SK-N-SH treated with all-trans-retinoic acid at 6 μM for 48 hours (cell line): ENCODE results near the gene LHFPL6.

Experiments
- ATAC-seq: fragments of 200-7000 bp; cut with Tn5 transposase; 3 replicates; pipeline ENCODE4 v1.9.1; 2020; ENCODE audit warnings: mild to moderate bottlenecking, moderate library complexity
- ARNTL ChIP-seq: fragments of 450-650 bp; formaldehyde crosslinking; IDR thresholded peaks from 2 replicates; pipeline ENCODE4 v1.5.0; 2020; ENCODE audit warnings: low read depth, mild to moderate bottlenecking, moderate library complexity, borderline replicate concordance
- BACH2 ChIP-seq: fragments of 250-450 bp; sonication (Bioruptor Pico); IDR thresholded peaks from 2 replicates; pipeline ENCODE4 v1.9.0; 2021; ENCODE audit warnings: mild to moderate bottlenecking, borderline replicate concordance
- CREB5 ChIP-seq: fragments of 250-450 bp; sonication (Bioruptor Pico); IDR thresholded peaks from 2 replicates; pipeline ENCODE4 v1.5.1; 2020; ENCODE audit warnings: low read depth, mild to moderate bottlenecking, moderate library complexity
- CSDC2 ChIP-seq: fragments of 250-450 bp; sonication (Bioruptor Pico); IDR thresholded peaks from 2 replicates; pipeline ENCODE4 v1.5.0; 2020; ENCODE audit warnings: mild to moderate bottlenecking, moderate library complexity
- ESRRG ChIP-seq: fragments of 250-450 bp; sonication (Bioruptor Pico); IDR thresholded peaks from 2 replicates; pipeline ENCODE4 v1.6.1; 2021; ENCODE audit warnings: mild to moderate bottlenecking
- GLIS3 ChIP-seq: fragments of 250-450 bp; sonication (Bioruptor Pico); IDR thresholded peaks from 2 replicates; pipeline ENCODE4 v1.5.0; 2020; ENCODE audit warnings: mild to moderate bottlenecking, moderate library complexity
- ISL1 ChIP-seq: fragments of 250-450 bp; sonication (Bioruptor Pico); IDR thresholded peaks from 2 replicates; pipeline ENCODE4 v2.1.2; 2022; ENCODE audit warnings: mild to moderate bottlenecking, moderate library complexity
- OSR1 ChIP-seq: fragments of 250-450 bp; sonication (Bioruptor Pico); IDR thresholded peaks from 2 replicates; pipeline ENCODE4 v1.8.0; 2022; ENCODE audit warnings: moderate library complexity, mild to moderate bottlenecking, inconsistent platforms
- PATZ1 ChIP-seq: fragments of 250-450 bp; sonication (Bioruptor Pico); IDR thresholded peaks from 2 replicates; pipeline ENCODE4 v1.8.0; 2020; ENCODE audit warnings: mild to moderate bottlenecking, moderate library complexity, borderline replicate concordance
- PPARA ChIP-seq: fragments of 250-450 bp; sonication (Bioruptor Pico); IDR thresholded peaks from 2 replicates; pipeline ENCODE4 v1.5.0; 2020; ENCODE audit warnings: mild to moderate bottlenecking, borderline replicate concordance
- SNAI2 ChIP-seq: fragments of 250-450 bp; sonication (Bioruptor Pico); IDR thresholded peaks from 2 replicates; pipeline ENCODE4 v1.5.0; 2020; ENCODE audit warnings: mild to moderate bottlenecking, moderate library complexity
- TCF4 ChIP-seq: fragments of 250-450 bp; sonication (Bioruptor Pico); IDR thresholded peaks from 2 replicates; pipeline ENCODE4 v1.8.0; 2021; ENCODE audit warnings: mild to moderate bottlenecking, moderate library complexity, borderline replicate concordance
- TOX ChIP-seq: fragments of 250-450 bp; sonication (Bioruptor Pico); IDR thresholded peaks from 2 replicates; pipeline ENCODE4 v1.8.0; 2021; ENCODE audit warnings: mild to moderate bottlenecking, moderate library complexity, borderline replicate concordance
- ZC3H10 ChIP-seq: fragments of 250-450 bp; sonication (Bioruptor Pico); IDR thresholded peaks from 2 replicates; pipeline ENCODE4 v1.5.1; 2021; ENCODE audit warnings: mild to moderate bottlenecking, moderate library complexity
- ZFP3 ChIP-seq: fragments of 250-450 bp; sonication (Bioruptor Pico); IDR thresholded peaks from 2 replicates; pipeline ENCODE4 v1.5.0; 2020; ENCODE audit warnings: mild to moderate bottlenecking, moderate library complexity
- ZFP30 ChIP-seq: fragments of 450-650 bp; formaldehyde crosslinking; IDR thresholded peaks from 2 replicates; pipeline ENCODE4 v1.5.0; 2022; ENCODE audit warnings: mild to moderate bottlenecking, moderate library complexity
- ZNF70 ChIP-seq: fragments of 450-650 bp; formaldehyde crosslinking; IDR thresholded peaks from 2 replicates; pipeline ENCODE4 v1.5.0; 2020; ENCODE audit warnings: mild to moderate bottlenecking, moderate library complexity
- ZNF8 ChIP-seq: fragments of 450-650 bp; formaldehyde crosslinking; IDR thresholded peaks from 2 replicates; pipeline ENCODE4 v1.5.0; 2020; ENCODE audit warnings: mild to moderate bottlenecking, moderate library complexity
- TF ChIP-seq, protein P1 (sequence below): fragments of 250-450 bp; sonication (Bioruptor Pico); IDR thresholded peaks from 2 replicates; pipeline ENCODE4 v1.5.0; 2020; ENCODE audit warnings: mild to moderate bottlenecking, moderate library complexity
- TF ChIP-seq, protein P2 (sequence below): fragments of 250-450 bp; sonication (Bioruptor Pico); IDR thresholded peaks from 2 replicates; pipeline ENCODE4 v1.5.1; 2021; ENCODE audit warnings: mild to moderate bottlenecking, moderate library complexity
- TF ChIP-seq, protein P3 (sequence below): fragments of 250-450 bp; sonication (Bioruptor Pico); IDR thresholded peaks from 2 replicates; pipeline ENCODE4 v1.8.0; 2021; ENCODE audit warnings: low read depth, mild to moderate bottlenecking, moderate library complexity, borderline replicate concordance

LHFPL6 gene

GRCh38 chr13:39601636-39602035 is 1.4 kb downstream of the LHFPL6 start:
- ATAC-seq, result no peak
- TF ChIP-seq CREB5 (CRISPR knock-in tag) (no peak), TCF4 (CRISPR knock-in tag) (no peak), ARNTL (CRISPR knock-in tag) (no peak), PATZ1 (CRISPR knock-in tag) (no peak), ESRRG (no peak), GLIS3 (no peak), ISL1 (no peak), CSDC2 (CRISPR knock-in tag) (no peak), ZFP30 (no peak), ZFP3 (CRISPR knock-in tag) (no peak), OSR1 (CRISPR knock-in tag) (no peak), ZNF8 (no peak), SNAI2 (CRISPR knock-in tag) (no peak), BACH2 (CRISPR knock-in tag) (no peak), ZNF70 (CRISPR knock-in tag) (no peak), PPARA (CRISPR knock-in tag) (no peak)
- TF ChIP-seq, protein P1, sequence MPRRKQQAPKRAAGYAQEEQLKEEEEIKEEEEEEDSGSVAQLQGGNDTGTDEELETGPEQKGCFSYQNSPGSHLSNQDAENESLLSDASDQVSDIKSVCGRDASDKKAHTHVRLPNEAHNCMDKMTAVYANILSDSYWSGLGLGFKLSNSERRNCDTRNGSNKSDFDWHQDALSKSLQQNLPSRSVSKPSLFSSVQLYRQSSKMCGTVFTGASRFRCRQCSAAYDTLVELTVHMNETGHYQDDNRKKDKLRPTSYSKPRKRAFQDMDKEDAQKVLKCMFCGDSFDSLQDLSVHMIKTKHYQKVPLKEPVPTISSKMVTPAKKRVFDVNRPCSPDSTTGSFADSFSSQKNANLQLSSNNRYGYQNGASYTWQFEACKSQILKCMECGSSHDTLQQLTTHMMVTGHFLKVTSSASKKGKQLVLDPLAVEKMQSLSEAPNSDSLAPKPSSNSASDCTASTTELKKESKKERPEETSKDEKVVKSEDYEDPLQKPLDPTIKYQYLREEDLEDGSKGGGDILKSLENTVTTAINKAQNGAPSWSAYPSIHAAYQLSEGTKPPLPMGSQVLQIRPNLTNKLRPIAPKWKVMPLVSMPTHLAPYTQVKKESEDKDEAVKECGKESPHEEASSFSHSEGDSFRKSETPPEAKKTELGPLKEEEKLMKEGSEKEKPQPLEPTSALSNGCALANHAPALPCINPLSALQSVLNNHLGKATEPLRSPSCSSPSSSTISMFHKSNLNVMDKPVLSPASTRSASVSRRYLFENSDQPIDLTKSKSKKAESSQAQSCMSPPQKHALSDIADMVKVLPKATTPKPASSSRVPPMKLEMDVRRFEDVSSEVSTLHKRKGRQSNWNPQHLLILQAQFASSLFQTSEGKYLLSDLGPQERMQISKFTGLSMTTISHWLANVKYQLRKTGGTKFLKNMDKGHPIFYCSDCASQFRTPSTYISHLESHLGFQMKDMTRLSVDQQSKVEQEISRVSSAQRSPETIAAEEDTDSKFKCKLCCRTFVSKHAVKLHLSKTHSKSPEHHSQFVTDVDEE, result no peak
- TF ChIP-seq, protein P2, sequence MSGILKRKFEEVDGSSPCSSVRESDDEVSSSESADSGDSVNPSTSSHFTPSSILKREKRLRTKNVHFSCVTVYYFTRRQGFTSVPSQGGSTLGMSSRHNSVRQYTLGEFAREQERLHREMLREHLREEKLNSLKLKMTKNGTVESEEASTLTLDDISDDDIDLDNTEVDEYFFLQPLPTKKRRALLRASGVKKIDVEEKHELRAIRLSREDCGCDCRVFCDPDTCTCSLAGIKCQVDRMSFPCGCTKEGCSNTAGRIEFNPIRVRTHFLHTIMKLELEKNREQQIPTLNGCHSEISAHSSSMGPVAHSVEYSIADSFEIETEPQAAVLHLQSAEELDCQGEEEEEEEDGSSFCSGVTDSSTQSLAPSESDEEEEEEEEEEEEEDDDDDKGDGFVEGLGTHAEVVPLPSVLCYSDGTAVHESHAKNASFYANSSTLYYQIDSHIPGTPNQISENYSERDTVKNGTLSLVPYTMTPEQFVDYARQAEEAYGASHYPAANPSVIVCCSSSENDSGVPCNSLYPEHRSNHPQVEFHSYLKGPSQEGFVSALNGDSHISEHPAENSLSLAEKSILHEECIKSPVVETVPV (CRISPR knock-in tag), result no peak
- TF ChIP-seq, protein P3, sequence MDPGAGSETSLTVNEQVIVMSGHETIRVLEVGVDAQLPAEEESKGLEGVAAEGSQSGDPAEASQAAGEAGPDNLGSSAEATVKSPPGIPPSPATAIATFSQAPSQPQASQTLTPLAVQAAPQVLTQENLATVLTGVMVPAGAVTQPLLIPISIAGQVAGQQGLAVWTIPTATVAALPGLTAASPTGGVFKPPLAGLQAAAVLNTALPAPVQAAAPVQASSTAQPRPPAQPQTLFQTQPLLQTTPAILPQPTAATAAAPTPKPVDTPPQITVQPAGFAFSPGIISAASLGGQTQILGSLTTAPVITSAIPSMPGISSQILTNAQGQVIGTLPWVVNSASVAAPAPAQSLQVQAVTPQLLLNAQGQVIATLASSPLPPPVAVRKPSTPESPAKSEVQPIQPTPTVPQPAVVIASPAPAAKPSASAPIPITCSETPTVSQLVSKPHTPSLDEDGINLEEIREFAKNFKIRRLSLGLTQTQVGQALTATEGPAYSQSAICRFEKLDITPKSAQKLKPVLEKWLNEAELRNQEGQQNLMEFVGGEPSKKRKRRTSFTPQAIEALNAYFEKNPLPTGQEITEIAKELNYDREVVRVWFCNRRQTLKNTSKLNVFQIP, result no peak

GRCh38 chr13:39600766-39601165 is 2.2 kb downstream of the LHFPL6 start:
- no peak for TF ChIP-seq ZC3H10 (CRISPR knock-in tag)
- no peak for TF ChIP-seq TOX
- TF ChIP-seq, protein P3, result no peak
- no peak for TF ChIP-seq BACH2 (CRISPR knock-in tag)
- TF ChIP-seq TCF4 (CRISPR knock-in tag), result no peak
- no peak for TF ChIP-seq CSDC2 (CRISPR knock-in tag)
- no peak for TF ChIP-seq PPARA (CRISPR knock-in tag)
- TF ChIP-seq PATZ1 (CRISPR knock-in tag), result no peak
- TF ChIP-seq ZFP3 (CRISPR knock-in tag), result no peak
- TF ChIP-seq ARNTL (CRISPR knock-in tag), result no peak
- TF ChIP-seq GLIS3, result no peak
- no peak for TF ChIP-seq SNAI2 (CRISPR knock-in tag)
- no peak for ATAC-seq
